GM12801 (cell line): Measurements from ENCODE around the gene SLX4IP.

Experiments used
- CTCF ChIP-seq: IDR thresholded peaks from one replicate; pipeline ENCODE4 v1.5.1; 2011; ENCODE audit warnings: control low read depth; ENCODE audit not compliant: insufficient read length; ENCODE audit errors: extremely low read depth

The SLX4IP gene

DNA sequence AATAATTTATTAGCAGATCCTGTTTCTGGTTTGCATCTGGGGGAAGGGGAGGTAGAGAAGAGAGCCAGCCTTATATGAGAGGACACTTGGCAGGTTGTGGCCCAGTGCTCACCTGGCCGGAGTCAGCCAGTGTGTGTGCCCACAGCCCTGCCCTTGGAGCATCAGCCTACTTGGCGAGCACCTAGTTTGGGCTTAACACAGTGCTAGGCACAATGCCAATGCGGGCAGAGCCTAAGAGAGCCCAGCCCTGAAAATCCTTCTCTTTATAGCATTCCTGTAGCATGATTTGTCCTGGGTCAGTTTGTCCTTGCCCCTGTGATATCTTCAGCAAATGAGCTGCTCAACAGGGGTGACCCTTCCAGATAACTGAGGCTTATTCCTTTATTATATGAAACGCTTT, 73.0 kb downstream of the SLX4IP start:
- TF ChIP-seq CTCF, result no peak

GRCh38 chr20:10508468-10509251, 73.6 kb downstream of the SLX4IP start:
- no peak for TF ChIP-seq CTCF

GRCh38 chr20:10509376-10509775, 74.3 kb downstream of the SLX4IP start:
- no peak for TF ChIP-seq CTCF

DNA sequence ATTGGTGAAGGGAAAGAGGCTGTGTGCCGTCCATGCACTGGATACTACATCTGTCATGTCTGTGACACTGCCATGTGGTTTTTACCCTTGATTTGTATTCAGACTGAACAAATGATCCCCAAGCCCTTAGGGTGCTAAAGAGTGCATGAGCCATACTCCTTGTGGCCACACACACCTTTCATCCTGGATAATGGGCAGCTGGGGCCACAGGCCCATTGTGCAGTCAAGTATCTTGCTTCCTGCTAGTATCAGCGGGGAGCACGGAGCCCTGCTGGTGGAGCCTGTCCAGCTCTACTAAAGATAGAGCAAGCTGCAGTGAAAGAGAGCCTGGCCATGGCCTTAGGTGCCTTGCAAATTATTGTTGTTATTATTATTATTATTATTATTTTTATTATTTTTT, 75.1 kb downstream of the SLX4IP start:
- TF ChIP-seq CTCF, result no peak

GRCh38 chr20:10511170-10511508, 76.0 kb downstream of the SLX4IP start:
- TF ChIP-seq CTCF, result no peak

DNA sequence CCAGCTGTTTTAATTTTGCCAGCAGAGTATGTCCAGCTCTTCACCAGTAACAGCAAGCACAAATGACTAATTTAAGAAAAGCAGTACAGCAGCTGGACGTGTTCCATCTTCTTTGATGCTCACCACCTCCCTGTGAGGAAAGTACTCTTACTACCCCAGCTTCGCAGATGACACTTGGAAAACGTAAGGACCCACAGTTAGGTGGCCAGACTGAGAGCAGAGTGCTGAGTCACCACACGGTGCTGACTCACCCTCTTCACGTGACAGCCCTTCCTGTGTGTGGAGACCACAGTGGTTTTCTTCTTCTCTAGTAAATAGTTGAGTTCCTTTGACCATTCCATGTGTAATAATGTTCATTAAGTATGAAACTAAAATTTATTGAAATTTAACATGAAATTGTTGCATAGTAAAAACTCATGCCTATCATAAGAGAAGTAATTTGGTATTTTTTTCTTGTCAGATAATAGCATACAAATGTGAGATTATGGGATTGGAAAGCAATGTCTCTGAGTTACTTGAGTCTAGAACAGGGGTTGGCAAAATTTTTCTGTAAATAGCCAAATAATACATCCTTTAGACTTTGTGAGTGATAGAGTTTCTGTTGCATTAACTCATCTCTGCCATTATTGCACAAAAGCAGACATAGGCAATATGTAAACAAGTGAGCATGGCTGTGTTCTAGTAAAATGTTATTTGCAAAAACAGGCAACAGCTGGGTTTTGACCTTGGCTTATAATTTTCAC, 76.6 kb downstream of the SLX4IP start:
- no peak for TF ChIP-seq CTCF

DNA sequence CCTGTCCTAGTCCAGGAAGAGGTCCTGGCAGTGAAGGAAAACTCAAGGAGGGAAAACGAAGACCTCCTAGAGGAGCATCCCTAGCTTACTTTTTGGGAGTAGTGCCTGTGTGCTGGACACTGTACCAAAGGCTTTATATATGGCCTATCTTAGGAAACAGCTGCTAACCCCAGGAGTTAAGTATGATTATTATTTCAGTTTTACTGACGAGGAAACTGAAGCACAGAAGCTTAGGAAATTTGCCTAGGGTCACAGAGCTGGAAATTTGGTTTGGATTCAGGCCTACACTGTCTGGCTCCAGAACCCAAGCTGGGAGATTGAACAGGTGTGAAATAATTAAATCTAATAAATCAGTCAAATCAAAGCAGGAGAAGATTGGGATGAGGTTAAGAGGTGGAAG, 78.0 kb downstream of the SLX4IP start:
- TF ChIP-seq CTCF, result no peak
